Measurements from ENCODE around the gene IGSF23. TPM values are rescaled to one million over a fixed set of nuclear protein-coding genes. Genes with fewer than 3 reads are reported as not detected.

IGSF23 gene
- total and polyA plus RNA-seq, 2 of the 4 experiments (the other 2 are of a cell fraction) = 0.27 TPM; not detected in 1

DNA sequence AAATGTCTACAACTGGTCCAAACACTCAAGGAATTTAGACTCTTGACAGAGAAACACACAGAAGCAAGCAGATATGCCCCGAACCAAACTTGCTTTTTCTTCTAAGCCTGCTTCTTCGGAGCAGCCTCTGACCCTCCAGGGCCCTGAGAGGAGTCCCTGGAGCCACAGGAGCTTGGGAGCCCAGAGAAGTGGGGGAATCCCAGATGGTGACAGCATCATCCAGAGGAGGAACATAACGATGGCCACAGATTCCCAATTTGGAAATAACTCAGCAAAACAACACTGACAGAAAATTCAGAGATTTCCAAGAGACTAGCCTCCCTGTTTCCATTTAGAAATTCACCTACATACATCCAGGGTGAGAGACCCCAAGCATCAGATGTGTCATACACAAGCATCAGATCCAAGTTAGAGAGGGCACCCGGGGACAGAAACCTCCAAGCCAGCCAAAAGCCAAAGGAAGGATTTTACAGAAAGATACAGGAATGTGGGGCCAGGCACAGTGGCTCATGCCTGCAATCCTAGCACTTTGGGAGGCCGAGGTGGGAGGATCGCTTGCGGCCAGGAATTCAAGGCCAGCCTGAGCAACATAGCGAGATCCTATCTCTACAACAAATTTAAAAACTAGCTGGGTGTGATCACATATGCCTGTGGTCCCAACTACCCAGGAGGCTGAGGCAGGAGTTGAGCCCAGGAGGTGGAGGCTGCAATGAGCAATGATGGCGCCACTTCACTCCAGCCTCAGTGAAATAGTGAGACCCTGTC, 28.3 kb downstream of the IGSF23 start:
- Histone ChIP-seq H3K14ac (replicated peaks; ENCODE audit: low read depth, low read length) (no peak overlapping the region; the same call in 1 of the 2 replicates), H3K27me3 (ENCODE audit: control insufficient read depth, insufficient read depth, low read length) (no peaks in the 10 kb centered on the region), H3K56ac (ENCODE audit: extremely low read depth, insufficient read depth, low read length) (no peak overlapping the region), H2BK15ac (ENCODE audit: low read depth, low read length) (no peak overlapping the region; the same call in 2 of the 3 replicates), H2AK5ac (ENCODE audit: low read depth, low read length) (peak overlapping the region; percentile 28; the same call in 1 of the 2 replicates), H4K20me1 (ENCODE audit: insufficient read depth, low read length) (peaks cover 20% of the 10 kb centered on the region), H3K4me1 (ENCODE audit: control insufficient read depth, insufficient read depth, low read length) (peaks cover 3% of the 10 kb centered on the region; the same call in 1 of the 2 replicates), H3K4me3 (ENCODE audit: insufficient read depth, low read depth, low read length) (no peak overlapping the region), H4K5ac (ENCODE audit: low read depth, low read length) (no peak overlapping the region), H3K27ac (ENCODE audit: insufficient read depth, low read length) (no peak overlapping the region), H3K18ac (ENCODE audit: low read depth, low read length) (no peak overlapping the region), H3K9me3 (ENCODE audit: control insufficient read depth, insufficient read depth, low read length) (no peaks in the 10 kb centered on the region), H4K91ac (ENCODE audit: insufficient read depth, low read depth, low read length) (no peak overlapping the region), H2AFZ (replicated peaks; ENCODE audit: low read length, poor library complexity) (no peak overlapping the region), H3K9me1 (ENCODE audit: insufficient read depth, low read length) (peaks cover 14% of the 10 kb centered on the region), H3K9ac (ENCODE audit: low read depth, low read length) (no peak overlapping the region), H3K23ac (ENCODE audit: low read depth, low read length) (no peak overlapping the region), H2BK120ac (ENCODE audit: low read depth, low read length) (no peak overlapping the region), H2BK5ac (ENCODE audit: low read depth, low read length, poor library complexity, severe bottlenecking) (no peak overlapping the region), H4K8ac (ENCODE audit: low read depth in 2 of 2, low read length in 2 of 2) (no peak overlapping the region), H2BK20ac (ENCODE audit: low read depth, low read length) (no peak overlapping the region), H3K79me1 (ENCODE audit: low read depth in 1 of 2, low read length in 2 of 2) (peaks cover 13 to 31% of the 10 kb centered on the region in 2 experiments), H3K4ac (ENCODE audit: low read depth, low read length) (no peak overlapping the region), H2AK9ac (replicated peaks; ENCODE audit: low read depth, low read length, poor library complexity) (no peak overlapping the region), H3K4me2 (ENCODE audit: low read depth, low read length) (no peak overlapping the region), H3K36me3 (ENCODE audit: control insufficient read depth, insufficient read depth, low read length) (peaks cover 5% of the 10 kb centered on the region; the same call in 1 of the 2 replicates)
- ChIA-PET POLR2A (ENCODE audit: unreplicated experiment) (no interaction called here), CTCF (no interaction called here)
- dilution Hi-C loops (cut with HindIII; ENCODE audit: low sequenced_read_pairs, unreplicated experiment) (no loop called here), in situ Hi-C loops (cut with MboI; ENCODE audit: low sequenced_read_pairs) (no loop called here), intact Hi-C loops (cut with micrococcal nuclease) (loop anchor here (5.0 kb wide), 1 partner anchor 39 kb away; no protein-coding TSS in a partner anchor)
- 100% methylated on average over 2 of the region's 9 CpGs; no CpG with 5 or more reads in 1 of the 2 experiments for WGBS, 2 experiments (ENCODE audit: extremely low coverage in 2 of 2, insufficient read length in 1 of 2)
- no TSS peak for BruUV-seq (replicated peaks)
- DNase-seq (no peak), ATAC-seq (ENCODE audit: low read depth) (no peak)
- TF ChIP-seq MXI1 (IDR thresholded peaks at IDR 0.05; ENCODE audit: borderline replicate concordance, low read depth, low read length) = no peak
- TF ChIP-seq BHLHE40 (IDR thresholded peaks at IDR 0.05; ENCODE audit: low read depth, low read length) = no peak
- TF ChIP-seq POLR2A (IDR thresholded peaks at IDR 0.05; ENCODE audit: low read depth, low read length) = no peak
- no peak for TF ChIP-seq MAZ (IDR thresholded peaks at IDR 0.05; ENCODE audit: borderline replicate concordance, low read depth, low read length)
- no peak for TF ChIP-seq SMC3 (IDR thresholded peaks at IDR 0.05; ENCODE audit: low read depth, low read length)
- TF ChIP-seq, protein P1, sequence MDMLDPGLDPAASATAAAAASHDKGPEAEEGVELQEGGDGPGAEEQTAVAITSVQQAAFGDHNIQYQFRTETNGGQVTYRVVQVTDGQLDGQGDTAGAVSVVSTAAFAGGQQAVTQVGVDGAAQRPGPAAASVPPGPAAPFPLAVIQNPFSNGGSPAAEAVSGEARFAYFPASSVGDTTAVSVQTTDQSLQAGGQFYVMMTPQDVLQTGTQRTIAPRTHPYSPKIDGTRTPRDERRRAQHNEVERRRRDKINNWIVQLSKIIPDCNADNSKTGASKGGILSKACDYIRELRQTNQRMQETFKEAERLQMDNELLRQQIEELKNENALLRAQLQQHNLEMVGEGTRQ (IDR thresholded peaks at IDR 0.05; ENCODE audit: low read depth, low read length) = no peak
- no peak for TF ChIP-seq RAD21 (IDR thresholded peaks at IDR 0.05; ENCODE audit: low read length)
- no peak for TF ChIP-seq FOS (IDR thresholded peaks at IDR 0.05; ENCODE audit: low read depth, low read length)
- TF ChIP-seq, protein P2, sequence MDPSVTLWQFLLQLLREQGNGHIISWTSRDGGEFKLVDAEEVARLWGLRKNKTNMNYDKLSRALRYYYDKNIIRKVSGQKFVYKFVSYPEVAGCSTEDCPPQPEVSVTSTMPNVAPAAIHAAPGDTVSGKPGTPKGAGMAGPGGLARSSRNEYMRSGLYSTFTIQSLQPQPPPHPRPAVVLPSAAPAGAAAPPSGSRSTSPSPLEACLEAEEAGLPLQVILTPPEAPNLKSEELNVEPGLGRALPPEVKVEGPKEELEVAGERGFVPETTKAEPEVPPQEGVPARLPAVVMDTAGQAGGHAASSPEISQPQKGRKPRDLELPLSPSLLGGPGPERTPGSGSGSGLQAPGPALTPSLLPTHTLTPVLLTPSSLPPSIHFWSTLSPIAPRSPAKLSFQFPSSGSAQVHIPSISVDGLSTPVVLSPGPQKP (IDR thresholded peaks at IDR 0.05; ENCODE audit: borderline replicate concordance, low read depth, low read length) = no peak
- TF ChIP-seq MAFK (IDR thresholded peaks at IDR 0.05; ENCODE audit: low read depth, low read length) = no peak
- no peak for TF ChIP-seq NFE2L2 (IDR thresholded peaks at IDR 0.05; ENCODE audit: low read depth, low read length)
- TF ChIP-seq, protein P3, sequence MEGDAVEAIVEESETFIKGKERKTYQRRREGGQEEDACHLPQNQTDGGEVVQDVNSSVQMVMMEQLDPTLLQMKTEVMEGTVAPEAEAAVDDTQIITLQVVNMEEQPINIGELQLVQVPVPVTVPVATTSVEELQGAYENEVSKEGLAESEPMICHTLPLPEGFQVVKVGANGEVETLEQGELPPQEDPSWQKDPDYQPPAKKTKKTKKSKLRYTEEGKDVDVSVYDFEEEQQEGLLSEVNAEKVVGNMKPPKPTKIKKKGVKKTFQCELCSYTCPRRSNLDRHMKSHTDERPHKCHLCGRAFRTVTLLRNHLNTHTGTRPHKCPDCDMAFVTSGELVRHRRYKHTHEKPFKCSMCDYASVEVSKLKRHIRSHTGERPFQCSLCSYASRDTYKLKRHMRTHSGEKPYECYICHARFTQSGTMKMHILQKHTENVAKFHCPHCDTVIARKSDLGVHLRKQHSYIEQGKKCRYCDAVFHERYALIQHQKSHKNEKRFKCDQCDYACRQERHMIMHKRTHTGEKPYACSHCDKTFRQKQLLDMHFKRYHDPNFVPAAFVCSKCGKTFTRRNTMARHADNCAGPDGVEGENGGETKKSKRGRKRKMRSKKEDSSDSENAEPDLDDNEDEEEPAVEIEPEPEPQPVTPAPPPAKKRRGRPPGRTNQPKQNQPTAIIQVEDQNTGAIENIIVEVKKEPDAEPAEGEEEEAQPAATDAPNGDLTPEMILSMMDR (conservative IDR thresholded peaks at IDR 0.05; ENCODE audit: low read depth, low read length) = no peak
- no peak for TF ChIP-seq RCOR1 (IDR thresholded peaks at IDR 0.05; ENCODE audit: insufficient replicate concordance, low read length)
- no peak for TF ChIP-seq CEBPB (IDR thresholded peaks at IDR 0.05; ENCODE audit: low read depth, low read length)
- TF ChIP-seq CHD1 (IDR thresholded peaks at IDR 0.05; ENCODE audit: low read depth, low read length) = no peak

Measured in IMR-90 (cell line).